ENCODE measurements around the gene SMAD3.

SMAD3 gene

GRCh38 chr15:67167091-67167490 is 101.7 kb downstream of the SMAD3 start:
- no peak for DNase-seq

GRCh38 chr15:67168694-67169093 is 103.3 kb downstream of the SMAD3 start:
- no peak for DNase-seq

- DNase-seq: no peak
Measured at GRCh38 chr15:67170143-67170925, 104.9 kb downstream of the SMAD3 start.

GRCh38 chr15:67171471-67171870 is 106.1 kb downstream of the SMAD3 start:
- DNase-seq: no peak

GRCh38 chr15:67172172-67172571 is 106.8 kb downstream of the SMAD3 start:
- DNase-seq: peak; percentile 52

- DNase-seq: no peak
Measured at GRCh38 chr15:67173005-67173404, 107.6 kb downstream of the SMAD3 start.

GRCh38 chr15:67173786-67174185 is 108.4 kb downstream of the SMAD3 start:
- DNase-seq: no peak

GRCh38 chr15:67174446-67174845 is 109.0 kb downstream of the SMAD3 start:
- no peak for DNase-seq

GRCh38 chr15:67174864-67175573 is 109.6 kb downstream of the SMAD3 start:
- peak; percentile 45 for DNase-seq

GRCh38 chr15:67175643-67176071 is 110.3 kb downstream of the SMAD3 start:
- peak; percentile 82 for DNase-seq

GRCh38 chr15:67176195-67176971 is 111.0 kb downstream of the SMAD3 start:
- DNase-seq: no peak

- peak; percentile 54 for DNase-seq
Measured at GRCh38 chr15:67177752-67178151, 112.3 kb downstream of the SMAD3 start.

GRCh38 chr15:67178569-67179210 is 113.3 kb downstream of the SMAD3 start:
- DNase-seq: no peak

- no peak for DNase-seq
Measured at GRCh38 chr15:67179411-67179995, 114.1 kb downstream of the SMAD3 start.

- no peak for DNase-seq
Measured at GRCh38 chr15:67180035-67180434, 114.6 kb downstream of the SMAD3 start.

- DNase-seq: peak; percentile 28
Measured at GRCh38 chr15:67180514-67181191, 115.3 kb downstream of the SMAD3 start.

- DNase-seq: no peak
Measured at GRCh38 chr15:67181221-67181639, 115.8 kb downstream of the SMAD3 start.

- no peak for DNase-seq
Measured at GRCh38 chr15:67183443-67184169, 118.2 kb downstream of the SMAD3 start.

- DNase-seq: no peak
Measured at GRCh38 chr15:67184208-67184925, 119.0 kb downstream of the SMAD3 start.

GRCh38 chr15:67185051-67185450 is 119.6 kb downstream of the SMAD3 start:
- DNase-seq: no peak

Measured in NK-92 treated with Interleukin-12 subunit alpha and Interleukin-12 subunit beta, amount 100 ng/mL, for 24 hours (cell line).